ELR (cell line): ENCODE measurements around the gene CABLES1.

Source experiments
- DNase-seq: peaks from one replicate; pipeline ENCODE4 v3.0.0-alpha.2; 2015; ENCODE audit warnings: low read depth

CABLES1 gene

DNA sequence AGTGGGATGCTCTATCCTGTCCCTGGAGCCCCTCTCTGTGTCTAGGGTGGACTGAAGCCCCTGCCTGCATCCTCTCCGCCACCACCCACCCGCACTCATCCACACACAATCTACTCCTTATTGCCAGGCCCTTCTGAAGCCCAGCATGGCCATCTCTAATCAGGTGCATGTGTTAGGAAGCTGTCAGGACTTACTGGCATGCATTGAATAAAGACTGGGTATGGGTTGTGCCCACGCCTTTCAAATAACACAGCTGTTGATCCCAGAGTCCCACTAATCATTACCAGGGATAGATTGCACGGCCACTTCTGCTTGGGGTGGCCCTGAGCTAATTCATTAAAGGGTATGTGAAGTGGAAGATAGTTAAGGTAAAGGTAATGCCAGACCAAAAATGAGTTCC is 88.4 kb downstream of the CABLES1 start:
- DNase-seq: no peak

- peak; percentile 68 for DNase-seq
Measured at GRCh38 chr18:23225503-23225902, 90.2 kb downstream of the CABLES1 start.

DNA sequence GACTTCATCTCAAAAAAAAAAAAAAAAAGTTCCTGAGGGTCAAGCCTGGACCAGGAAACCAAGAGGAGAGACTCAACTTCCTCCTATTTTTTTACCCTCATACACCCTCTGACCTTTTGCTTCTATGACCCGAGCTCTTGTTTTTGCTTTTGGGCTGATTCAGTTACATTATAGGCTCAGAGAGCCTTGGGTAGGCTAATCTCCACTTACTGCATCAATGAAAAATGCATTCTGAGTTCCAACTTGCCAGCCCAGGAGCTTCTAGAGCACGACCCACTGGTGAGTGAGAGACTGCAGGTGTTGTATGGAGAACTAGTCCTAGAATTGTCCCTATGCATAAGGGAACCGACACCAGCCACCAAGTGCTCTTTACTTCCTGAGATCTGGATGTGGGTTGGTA is 91.1 kb downstream of the CABLES1 start:
- DNase-seq: no peak

DNA sequence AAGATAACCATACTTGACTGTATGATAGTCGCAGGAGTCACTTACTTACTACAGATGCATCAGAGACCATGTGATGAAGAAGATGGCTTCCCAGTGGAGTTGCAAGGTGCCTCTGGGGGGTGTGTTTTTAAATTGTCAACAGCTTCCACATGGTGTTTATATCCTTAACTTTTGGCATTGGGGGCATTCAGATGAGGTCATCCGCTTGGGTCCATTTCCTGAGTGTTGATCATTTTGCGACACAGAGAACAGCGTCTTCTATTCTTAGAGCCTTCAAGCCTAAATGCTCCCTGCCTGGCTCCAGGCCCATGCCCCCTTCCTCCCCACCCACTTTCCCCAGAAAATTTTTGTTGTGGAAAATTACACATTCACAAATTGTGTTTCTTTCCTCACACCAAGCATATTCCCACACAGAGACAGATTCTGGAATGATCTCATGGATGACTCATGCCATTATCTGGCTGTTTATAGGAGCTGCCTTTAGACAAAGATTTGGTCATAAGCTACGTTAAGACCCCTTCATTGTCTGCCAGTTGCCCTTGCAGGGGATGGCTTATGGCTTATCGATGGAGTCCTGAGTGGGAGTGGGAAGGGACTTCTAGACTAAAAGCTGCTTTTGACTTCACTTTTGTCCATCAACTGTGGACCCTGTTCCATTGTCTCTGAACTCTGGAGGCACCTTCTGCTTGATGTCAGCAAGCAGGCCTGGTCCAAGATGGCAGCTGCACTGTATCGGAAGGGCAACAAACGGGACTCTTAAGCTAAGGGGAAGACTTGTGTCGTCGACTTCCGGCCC is 91.8 kb downstream of the CABLES1 start:
- DNase-seq: peak; percentile 71

DNA sequence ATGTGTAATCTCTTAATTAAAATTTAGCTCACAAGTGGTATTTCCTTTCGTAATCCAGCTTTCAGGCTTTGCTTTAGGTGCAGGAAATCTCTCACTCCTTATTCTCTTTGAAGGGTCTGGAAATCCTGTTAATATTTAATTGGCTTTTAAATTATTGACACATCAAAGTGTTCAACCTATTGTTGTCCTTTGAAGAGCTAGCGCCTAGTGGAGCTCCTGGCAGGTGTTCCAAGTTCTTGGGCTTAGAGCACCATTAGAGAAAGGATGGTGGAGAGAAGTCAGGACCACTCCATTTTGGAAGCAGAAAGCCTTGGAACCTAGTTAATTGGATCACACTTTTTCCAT is 92.4 kb downstream of the CABLES1 start:
- DNase-seq: no peak

DNA sequence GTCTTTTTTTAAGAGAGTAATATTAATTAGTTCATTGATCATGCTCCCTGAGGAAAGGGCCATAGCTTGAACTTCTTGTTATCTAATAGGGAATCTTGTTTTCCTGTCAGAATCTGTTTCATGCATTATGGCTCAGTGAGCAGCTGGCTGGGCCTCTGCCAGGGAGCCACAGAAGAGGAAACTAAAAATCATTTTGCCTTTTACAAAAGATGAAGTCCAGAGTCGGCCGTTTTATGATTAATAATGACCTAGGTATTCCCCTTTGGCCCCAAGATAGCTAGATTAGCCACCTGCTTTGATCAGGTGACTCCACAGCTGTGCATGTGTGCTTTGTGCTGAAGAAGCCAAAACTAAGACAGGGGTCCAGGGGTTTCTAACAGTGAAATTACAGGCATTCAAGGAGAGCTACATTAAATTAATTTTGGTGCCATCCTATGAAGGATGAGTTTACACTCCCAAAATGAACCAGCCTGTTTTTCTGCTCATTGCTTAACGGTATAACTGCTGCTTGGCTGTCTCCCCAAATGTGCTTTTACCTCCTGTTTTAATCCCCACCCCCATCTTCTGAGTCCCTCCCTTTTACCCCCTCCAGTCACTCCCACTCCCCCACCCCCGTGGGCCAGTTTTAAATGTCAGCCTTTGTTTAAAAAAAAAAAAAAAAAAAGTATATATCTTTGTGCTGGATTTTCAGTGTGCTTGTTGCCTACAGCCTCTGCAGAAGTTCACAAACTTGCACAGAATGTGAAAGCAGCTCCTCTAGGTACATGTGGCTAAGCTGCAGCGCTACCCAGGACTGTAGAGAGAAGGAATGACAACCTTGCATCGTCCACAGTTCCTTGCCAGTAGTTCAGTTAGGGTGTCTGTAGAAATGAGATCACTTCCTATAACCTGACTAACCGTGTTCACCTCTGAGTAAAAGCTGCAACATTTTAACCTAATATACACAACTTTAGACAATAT is 93.1 kb downstream of the CABLES1 start:
- peak; percentile 56 for DNase-seq

DNA sequence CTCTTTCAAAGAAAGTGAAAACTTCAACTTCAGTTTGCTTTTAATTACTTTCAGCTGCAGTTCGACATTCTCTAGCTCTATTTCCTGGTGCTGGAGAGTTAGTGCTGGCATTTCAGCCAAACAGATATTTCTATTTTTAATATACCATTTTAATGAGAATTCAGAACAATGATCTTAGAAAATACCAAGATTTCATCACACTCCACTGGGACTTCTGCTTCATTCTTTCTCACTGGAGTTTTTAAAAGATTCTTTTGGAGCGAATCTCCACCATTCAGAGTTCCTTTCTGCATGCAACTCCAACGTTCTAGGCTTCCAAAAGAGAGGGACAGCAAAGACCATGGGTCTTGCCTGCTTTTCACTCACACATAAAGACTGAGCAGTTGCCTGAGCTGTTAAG is 94.2 kb downstream of the CABLES1 start:
- DNase-seq: no peak

GRCh38 chr18:23230686-23231085 is 95.4 kb downstream of the CABLES1 start:
- DNase-seq: no peak

- peak; percentile 93 for DNase-seq
Measured at GRCh38 chr18:23231340-23232021, 96.2 kb downstream of the CABLES1 start.

DNA sequence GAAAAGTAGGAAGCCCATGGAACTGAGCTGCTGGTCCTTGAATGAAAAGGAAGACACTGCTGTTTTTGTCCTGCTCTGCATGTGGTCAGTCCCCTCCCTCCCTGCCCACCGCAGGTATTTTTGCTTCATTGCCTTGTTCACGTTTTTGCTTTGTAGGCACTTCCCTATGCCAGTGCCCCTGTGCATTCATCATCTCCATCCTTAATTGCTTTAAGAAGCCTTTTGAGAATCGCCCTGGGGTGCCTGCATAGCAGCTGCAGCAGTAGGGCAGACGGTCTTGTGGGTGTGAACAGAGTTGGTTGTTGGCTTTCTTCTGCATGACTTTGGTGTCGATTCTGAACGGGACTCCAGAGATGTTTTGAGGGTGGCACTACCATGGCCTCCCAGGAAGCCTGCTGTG is 97.0 kb downstream of the CABLES1 start:
- no peak for DNase-seq

- DNase-seq: no peak
Measured at GRCh38 chr18:23234619-23235018, 99.3 kb downstream of the CABLES1 start.

GRCh38 chr18:23235336-23235735 is 100.1 kb downstream of the CABLES1 start:
- no peak for DNase-seq

- no peak for DNase-seq
Measured at GRCh38 chr18:23235860-23236259, 100.6 kb downstream of the CABLES1 start.

DNA sequence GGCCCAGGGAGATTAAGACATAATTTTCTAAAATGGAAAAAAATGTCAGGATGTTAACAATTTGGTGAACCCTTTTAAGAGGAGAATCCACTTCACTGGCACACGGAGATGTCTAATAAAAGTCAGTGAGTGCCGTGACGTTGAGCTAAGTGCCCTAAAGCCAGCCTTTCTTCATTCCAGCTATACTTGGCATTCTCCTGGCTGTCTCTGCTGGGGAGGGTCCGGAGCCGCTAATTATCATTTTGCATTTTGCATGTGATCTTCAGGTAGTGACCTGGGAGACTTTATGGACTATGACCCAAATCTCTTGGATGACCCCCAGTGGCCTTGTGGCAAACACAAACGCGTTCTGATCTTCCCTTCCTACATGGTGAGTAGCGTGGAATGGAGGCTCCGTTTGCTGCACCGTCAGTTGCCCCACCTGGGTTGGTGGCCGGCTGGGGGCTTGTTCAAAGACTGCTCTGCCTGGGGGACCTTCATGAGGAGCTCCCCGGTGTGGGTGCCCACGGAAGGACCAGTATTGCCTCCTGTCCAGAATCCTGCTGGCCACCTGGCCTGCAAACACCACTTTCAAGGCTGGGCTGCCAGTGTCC is 101.7 kb downstream of the CABLES1 start:
- DNase-seq: no peak

DNA sequence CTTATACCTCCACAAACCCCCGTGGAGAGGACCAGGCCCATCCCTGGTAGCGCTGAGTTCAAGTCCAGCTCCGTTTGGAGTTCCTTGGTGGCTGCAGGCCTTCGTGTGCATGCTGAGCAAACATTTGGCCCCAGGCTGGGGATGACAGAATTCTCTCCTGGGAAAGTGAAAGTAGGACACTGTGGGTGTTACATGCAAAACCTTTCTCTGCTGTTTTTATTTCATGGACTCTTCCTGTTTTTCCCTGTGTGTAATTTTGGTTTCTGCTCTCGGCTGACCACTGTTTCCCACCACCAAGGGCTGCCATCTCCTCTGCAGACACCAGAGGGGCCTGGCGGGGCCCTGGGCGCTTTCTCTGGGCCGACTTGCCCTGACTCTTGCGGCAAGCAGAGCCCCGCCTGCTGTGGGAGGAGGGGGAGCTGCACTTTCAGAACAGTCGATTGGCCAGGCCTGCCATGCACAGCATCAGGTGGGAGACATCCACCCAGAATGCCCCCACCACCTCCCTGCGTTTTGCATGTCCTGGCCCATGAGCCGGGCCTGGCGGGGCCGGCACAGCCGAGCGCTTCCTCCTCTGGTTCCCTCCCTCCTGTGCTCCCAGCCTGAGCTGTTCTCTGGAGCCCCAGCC is 102.4 kb downstream of the CABLES1 start:
- DNase-seq: peak; percentile 46

DNA sequence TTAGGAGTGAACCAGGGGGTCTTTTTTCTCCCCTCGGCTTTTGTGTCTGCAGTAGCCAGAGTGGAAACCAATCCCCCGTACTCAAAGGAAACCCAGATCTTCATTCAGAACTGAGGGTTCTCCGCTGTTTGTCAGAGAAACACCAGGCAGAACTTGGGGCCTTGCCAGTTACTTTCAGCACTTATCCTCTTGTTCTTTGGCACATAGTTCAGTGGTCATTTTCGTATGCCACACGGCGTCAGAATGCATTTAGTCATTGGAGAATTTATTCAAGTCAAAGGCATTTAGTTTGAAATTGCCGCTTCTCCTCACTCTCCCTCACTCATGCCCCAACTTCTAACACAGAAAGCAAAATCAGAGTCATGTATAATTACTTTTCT is 102.9 kb downstream of the CABLES1 start:
- DNase-seq: peak; percentile 64

DNA sequence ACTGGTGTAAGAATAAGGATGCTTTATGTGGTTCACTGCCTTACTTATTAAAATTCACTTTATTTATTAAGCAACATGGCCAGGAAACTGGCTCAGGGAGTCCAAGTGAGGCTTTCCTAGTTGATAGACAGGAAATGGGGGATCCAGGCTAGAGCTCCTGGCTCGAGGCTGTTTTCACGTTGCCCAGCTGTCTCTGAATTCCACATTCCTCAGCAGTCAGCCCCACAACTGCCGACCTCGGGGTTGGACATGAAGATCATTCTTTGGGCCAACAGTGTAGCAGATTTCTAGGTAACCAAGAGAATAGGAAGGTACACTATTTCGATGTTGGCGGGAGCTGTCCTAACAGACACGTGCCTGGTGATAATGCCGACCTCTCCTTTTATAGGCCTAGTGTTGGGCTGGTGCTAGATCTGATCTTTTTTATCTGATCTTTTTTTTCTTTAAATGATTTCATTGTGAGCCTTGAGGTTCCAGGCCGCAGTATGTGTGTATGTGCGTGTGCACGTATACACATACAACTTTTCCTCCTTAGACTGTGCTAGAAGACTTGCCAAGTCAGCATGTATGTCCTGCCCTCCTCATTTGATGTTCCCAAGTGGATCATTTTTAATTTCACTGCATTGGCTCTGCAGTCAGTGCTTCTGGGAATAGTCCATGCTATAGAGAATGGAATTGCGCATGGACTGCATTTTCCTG is 103.5 kb downstream of the CABLES1 start:
- DNase-seq: peak; percentile 51

- DNase-seq: no peak
Measured at GRCh38 chr18:23239350-23239692, 104.0 kb downstream of the CABLES1 start.

DNA sequence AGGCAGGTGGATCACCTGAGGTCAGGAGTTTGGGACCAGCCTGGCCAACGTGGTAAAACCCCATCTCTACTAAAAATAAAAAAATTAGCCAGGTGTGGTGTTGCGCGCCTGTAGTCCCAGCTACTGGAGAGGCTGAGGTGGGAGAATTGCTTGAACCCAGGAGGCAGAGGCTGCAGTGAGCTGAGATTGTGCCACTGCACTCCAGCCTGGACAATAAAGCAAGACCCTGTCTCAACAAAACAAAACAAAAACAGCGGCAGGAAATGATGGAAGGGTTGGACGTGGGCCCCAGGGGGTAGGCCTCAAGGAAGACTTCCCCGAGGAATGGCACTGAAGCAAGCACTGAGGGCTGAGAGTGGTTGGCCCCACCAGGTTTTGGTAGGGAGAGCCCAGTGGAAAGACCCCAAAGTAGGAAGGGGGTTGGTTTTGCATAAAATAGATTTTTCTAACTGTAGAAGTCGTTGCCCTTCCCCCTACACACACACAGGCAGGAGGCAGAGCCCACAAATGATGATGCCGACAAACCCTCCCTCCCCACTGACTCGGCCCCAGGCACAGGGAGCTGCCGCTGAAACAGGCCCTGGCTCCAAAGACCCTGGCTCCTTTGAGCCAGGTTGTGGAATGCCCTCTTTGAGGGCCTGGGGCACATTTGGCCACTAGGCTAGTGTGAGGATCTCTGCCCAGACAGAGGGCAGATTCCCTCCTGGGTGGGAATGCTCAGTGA is 104.8 kb downstream of the CABLES1 start:
- DNase-seq: no peak

- no peak for DNase-seq
Measured at GRCh38 chr18:23240609-23240930, 105.3 kb downstream of the CABLES1 start.
